Erythroblast (primary cell): Measurements from ENCODE around the gene SAMD4A.

Experiments
- GATA1 ChIP-seq: IDR thresholded peaks from 2 replicates; pipeline ENCODE4 v1.6.1; 2011; ENCODE audit warnings: low read depth, mild to moderate bottlenecking, control low read depth, low read length, moderate library complexity
- POLR2A ChIP-seq: IDR thresholded peaks from 2 replicates; pipeline ENCODE4 v1.6.1; 2011; ENCODE audit warnings: mild to moderate bottlenecking, low read length

DNA sequence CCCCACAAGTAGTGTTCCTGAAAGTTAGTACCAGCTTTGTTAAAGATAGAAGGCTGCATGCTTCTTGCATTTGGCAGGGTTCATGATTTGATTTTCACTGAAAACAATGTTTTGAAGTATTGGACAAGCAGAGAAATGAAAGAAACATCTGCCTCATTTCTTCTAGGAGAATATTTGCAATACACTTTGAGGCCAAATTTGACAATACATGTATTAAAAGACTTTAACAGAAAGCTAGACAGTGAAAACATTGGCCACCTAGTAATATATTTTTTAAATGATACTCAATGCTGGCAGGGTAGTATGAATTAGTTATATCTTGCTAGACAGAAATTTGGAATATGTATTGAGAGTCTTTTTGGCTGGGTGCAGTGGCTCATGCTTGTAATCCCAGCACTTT lies 267.2 kb downstream of the SAMD4A start:
- TF ChIP-seq POLR2A (no peak), GATA1 (no peak)
